ENCODE results near the gene SLC12A7. TPM values are rescaled to one million over a fixed set of nuclear protein-coding genes. Genes with fewer than 3 reads are reported as not detected.

SLC12A7 gene
- total RNA-seq, 1 donor from 2014 or later, result 147 TPM

DNA sequence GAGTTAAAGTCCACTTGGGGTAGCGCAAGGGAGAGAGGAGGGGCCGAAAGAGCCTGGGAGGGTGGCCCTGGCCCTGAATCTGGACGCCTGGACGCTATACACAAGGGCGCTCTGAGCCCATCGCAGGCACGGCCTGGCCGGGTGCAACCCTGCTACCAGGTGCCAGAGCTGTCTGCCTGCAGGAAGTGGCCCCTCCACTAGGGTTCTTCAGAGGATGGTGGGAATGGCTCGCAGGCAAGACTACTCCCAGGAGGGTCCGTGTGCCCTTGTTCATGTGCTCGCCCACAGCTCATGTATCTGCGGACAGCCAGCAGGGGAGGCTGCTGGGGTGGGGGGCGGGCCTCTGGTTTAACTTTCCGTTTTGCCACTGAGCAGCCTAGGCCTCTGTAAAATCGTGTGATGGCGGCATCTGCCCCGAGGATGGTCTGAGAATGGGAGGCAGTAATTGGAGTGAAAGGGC is 104.6 kb downstream of the SLC12A7 start:
- Mint-ChIP-seq H3K36me3 (ENCODE audit: unreplicated experiment) (peaks cover 7% of the 10 kb centered on the region), H3K4me3 (ENCODE audit: unreplicated experiment) (no peak overlapping the region), H3K9me3 (ENCODE audit: unreplicated experiment) (peaks cover 13% of the 10 kb centered on the region), H3K27me3 (ENCODE audit: unreplicated experiment) (peaks cover 14% of the 10 kb centered on the region), H3K4me1 (ENCODE audit: low read depth, unreplicated experiment) (peaks cover 18% of the 10 kb centered on the region), H3K27ac (ENCODE audit: unreplicated experiment) (no peak overlapping the region)
- TF ChIP-seq, protein P1, sequence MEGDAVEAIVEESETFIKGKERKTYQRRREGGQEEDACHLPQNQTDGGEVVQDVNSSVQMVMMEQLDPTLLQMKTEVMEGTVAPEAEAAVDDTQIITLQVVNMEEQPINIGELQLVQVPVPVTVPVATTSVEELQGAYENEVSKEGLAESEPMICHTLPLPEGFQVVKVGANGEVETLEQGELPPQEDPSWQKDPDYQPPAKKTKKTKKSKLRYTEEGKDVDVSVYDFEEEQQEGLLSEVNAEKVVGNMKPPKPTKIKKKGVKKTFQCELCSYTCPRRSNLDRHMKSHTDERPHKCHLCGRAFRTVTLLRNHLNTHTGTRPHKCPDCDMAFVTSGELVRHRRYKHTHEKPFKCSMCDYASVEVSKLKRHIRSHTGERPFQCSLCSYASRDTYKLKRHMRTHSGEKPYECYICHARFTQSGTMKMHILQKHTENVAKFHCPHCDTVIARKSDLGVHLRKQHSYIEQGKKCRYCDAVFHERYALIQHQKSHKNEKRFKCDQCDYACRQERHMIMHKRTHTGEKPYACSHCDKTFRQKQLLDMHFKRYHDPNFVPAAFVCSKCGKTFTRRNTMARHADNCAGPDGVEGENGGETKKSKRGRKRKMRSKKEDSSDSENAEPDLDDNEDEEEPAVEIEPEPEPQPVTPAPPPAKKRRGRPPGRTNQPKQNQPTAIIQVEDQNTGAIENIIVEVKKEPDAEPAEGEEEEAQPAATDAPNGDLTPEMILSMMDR (IDR thresholded peaks at IDR 0.05; ENCODE audit: partially characterized antibody, unreplicated experiment), result no peak
- no peak for DNase-seq

- no peak for DNase-seq
- TF ChIP-seq, protein P1 (IDR thresholded peaks at IDR 0.05; ENCODE audit: partially characterized antibody, unreplicated experiment), result no peak
- no peak overlapping the region for H3K27ac Mint-ChIP-seq (ENCODE audit: unreplicated experiment)
- peaks cover 14% of the 10 kb centered on the region for H3K27me3 Mint-ChIP-seq (ENCODE audit: unreplicated experiment)
- H3K4me1 Mint-ChIP-seq (ENCODE audit: low read depth, unreplicated experiment), result peaks cover 23% of the 10 kb centered on the region
- peaks cover 18% of the 10 kb centered on the region for H3K9me3 Mint-ChIP-seq (ENCODE audit: unreplicated experiment)
- peaks cover 5% of the 10 kb centered on the region for H3K36me3 Mint-ChIP-seq (ENCODE audit: unreplicated experiment)
- no peak overlapping the region for H3K4me3 Mint-ChIP-seq (ENCODE audit: unreplicated experiment)
Measured at GRCh38 chr5:1006656-1007071, 105.2 kb downstream of the SLC12A7 start.

DNA sequence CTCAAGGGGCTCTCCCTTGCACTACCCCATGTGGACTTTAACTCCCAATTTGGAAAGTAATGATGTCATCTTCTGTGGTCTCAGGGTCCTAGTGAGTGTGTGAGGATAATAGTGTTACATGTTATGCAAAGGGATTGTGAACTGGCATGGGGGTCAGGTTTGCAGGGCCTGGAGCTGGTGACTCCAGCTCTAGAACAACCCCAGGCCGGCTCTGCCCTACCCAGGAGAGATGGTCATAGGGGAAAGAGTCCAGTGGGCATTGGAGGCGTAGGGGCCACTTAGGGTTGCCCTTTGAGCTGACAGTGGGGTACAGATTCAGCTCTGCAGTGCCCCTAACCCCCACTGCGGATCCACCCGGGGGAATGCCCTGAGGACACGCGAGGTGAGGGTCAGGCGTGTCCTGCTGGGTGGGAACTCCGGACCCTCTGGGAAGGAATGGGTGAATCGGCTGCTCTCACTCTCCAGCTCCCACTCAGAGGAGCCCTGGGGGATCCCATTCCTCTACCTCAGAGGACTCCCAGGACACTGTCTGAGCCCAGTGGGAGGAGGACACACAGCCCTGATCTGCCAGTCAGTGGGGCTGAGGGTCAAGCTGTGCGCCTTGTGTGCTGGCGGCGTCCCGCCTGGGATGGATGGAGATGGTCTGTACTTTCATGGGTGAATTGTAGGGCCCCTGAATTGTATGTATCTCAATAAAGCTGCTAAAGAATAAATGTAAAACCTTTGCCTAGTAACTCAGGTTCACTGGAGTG is 105.8 kb downstream of the SLC12A7 start:
- peak; percentile 13 for DNase-seq
- TF ChIP-seq, protein P1 (IDR thresholded peaks at IDR 0.05; ENCODE audit: partially characterized antibody, unreplicated experiment), result no peak
- H3K27me3 Mint-ChIP-seq (ENCODE audit: unreplicated experiment), result peaks cover 11% of the 10 kb centered on the region

GRCh38 chr5:1005249-1005851 is 106.5 kb downstream of the SLC12A7 start:
- DNase-seq, result peak; percentile 7
- no peak overlapping the region for H3K4me3 Mint-ChIP-seq (ENCODE audit: unreplicated experiment)
- H3K4me1 Mint-ChIP-seq (ENCODE audit: low read depth, unreplicated experiment), result peaks cover 21% of the 10 kb centered on the region
- no peaks in the 10 kb centered on the region for H3K36me3 Mint-ChIP-seq (ENCODE audit: unreplicated experiment)
- peaks cover 18% of the 10 kb centered on the region for H3K9me3 Mint-ChIP-seq (ENCODE audit: unreplicated experiment)
- no peak overlapping the region for H3K27ac Mint-ChIP-seq (ENCODE audit: unreplicated experiment)
- peaks cover 11% of the 10 kb centered on the region for H3K27me3 Mint-ChIP-seq (ENCODE audit: unreplicated experiment)
- TF ChIP-seq, protein P1 (IDR thresholded peaks at IDR 0.05; ENCODE audit: partially characterized antibody, unreplicated experiment), result no peak

More for the DNA sequence above, 105.8 kb downstream of the SLC12A7 start:
- Mint-ChIP-seq H3K36me3 (ENCODE audit: unreplicated experiment) (no peaks in the 10 kb centered on the region), H3K27ac (ENCODE audit: unreplicated experiment) (no peak overlapping the region), H3K4me3 (ENCODE audit: unreplicated experiment) (peak overlapping the region; percentile 60), H3K9me3 (ENCODE audit: unreplicated experiment) (peaks cover 19% of the 10 kb centered on the region), H3K4me1 (ENCODE audit: low read depth, unreplicated experiment) (peaks cover 22% of the 10 kb centered on the region)
